Measurements from ENCODE around the gene LLGL2.

The LLGL2 gene

DNA sequence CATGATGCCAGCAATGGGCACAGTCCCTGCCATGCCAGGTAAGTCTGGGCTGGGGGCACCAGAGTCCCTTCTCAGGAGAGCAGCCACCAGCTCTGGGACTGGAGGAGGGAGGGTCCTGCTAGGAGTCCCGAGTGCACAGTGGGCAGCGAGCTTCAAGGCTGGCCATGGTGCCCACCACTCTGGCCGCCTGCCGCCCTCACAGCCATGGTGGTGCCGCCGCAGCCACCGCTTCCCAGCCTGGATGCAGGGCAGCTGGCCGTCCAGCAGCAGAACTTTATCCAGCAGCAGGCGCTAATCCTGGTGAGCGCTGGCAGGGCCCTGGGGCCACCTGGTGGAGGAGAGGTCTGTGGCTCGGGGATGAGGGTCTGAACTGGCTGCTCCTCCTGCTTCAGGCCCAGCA is 89.8 kb downstream of the LLGL2 start:
- no peak for TF ChIP-seq CTCF (IDR thresholded peaks at IDR 0.05; ENCODE audit: low read depth, low read length, missing control alignments)
- no peak overlapping the region for H3K4me3 ChIP-seq (replicated peaks; ENCODE audit: low read depth, low read length)
- no peak for DNase-seq (ENCODE audit: extremely low read depth, low read depth)

DNA sequence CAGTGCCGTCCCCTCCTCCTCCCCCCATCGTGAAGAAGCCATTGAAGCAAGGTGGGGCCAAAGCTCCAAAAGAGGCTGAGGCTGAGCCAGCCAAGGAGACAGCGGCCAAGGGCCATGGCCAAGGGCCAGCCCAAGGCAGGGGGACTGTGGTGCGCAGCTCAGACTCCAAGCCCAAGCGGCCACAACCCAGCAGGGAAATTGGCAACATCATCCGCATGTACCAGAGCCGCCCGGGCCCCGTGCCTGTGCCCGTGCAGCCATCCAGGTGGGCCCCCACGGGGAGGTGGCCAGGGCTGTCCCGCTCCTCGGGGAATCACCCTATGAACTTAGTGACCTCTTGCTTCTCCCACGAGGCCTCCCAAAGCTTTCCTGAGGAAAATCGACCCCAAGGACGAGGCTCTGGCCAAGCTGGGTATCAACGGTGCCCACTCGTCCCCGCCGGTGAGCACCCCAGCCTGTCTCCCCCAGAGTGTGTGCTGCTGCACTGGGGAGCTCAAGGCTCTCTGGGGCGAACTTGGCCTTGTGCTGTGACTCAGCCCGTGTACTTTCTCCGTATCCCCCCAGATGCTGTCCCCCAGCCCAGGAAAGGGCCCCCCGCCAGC is 91.1 kb downstream of the LLGL2 start:
- no peak for TF ChIP-seq CTCF (IDR thresholded peaks at IDR 0.05; ENCODE audit: low read depth, low read length, missing control alignments)
- H3K4me3 ChIP-seq (replicated peaks; ENCODE audit: low read depth, low read length) = no peak overlapping the region
- DNase-seq (ENCODE audit: extremely low read depth, low read depth) = no peak

DNA sequence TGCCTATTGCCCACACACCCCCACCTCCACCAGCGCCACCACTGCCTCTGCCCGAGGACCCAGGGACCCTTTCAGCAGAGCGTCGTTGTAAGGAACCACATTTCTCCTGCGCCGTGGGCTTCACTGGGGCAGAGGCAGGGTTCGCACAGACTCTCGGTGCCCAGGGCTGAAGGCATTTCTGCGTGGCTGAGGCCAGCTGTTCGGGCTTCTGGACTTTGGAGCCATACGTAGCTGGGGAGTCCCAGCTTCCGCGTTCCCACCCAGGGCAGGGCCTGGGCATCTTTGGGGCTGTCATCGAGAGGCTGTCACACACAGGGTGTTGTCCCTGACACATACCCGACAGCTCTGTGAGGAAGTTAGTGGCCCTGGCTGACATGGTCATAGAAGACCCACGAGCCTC is 91.7 kb downstream of the LLGL2 start:
- H3K4me3 ChIP-seq (replicated peaks; ENCODE audit: low read depth, low read length) = no peak overlapping the region
- no peak for DNase-seq (ENCODE audit: extremely low read depth, low read depth)
- TF ChIP-seq CTCF (IDR thresholded peaks at IDR 0.05; ENCODE audit: low read depth, low read length, missing control alignments) = no peak

DNA sequence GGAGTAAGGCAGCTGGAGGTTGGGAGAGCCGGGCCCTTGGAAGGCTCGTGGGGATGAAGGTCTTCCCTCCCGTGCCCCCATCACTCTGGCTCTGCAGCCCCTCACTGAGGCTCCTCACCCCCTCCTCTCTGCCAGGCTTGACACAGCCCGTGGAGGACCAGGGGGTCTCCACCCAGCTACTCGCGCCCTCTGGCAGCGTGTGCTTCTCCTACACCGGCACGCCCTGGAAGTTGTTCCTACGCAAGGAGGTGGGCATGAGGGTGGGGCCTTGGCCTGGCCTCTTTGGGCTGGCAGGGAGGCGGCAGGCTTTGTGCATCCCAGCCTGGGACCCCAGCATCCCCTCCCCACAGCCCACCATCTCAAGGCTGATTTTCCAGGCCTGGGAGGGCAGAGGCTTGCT is 92.2 kb downstream of the LLGL2 start:
- DNase-seq (ENCODE audit: extremely low read depth, low read depth) = no peak
- no peak overlapping the region for H3K4me3 ChIP-seq (replicated peaks; ENCODE audit: low read depth, low read length)
- no peak for TF ChIP-seq CTCF (IDR thresholded peaks at IDR 0.05; ENCODE audit: low read depth, low read length, missing control alignments)

GRCh38 chr17:75619506-75620431 is 94.3 kb downstream of the LLGL2 start:
- peak; percentile 70 for TF ChIP-seq CTCF (IDR thresholded peaks at IDR 0.05; ENCODE audit: low read depth, low read length, missing control alignments)
- H3K4me3 ChIP-seq (replicated peaks; ENCODE audit: low read depth, low read length) = no peak overlapping the region
- DNase-seq (ENCODE audit: extremely low read depth, low read depth) = no peak

DNA sequence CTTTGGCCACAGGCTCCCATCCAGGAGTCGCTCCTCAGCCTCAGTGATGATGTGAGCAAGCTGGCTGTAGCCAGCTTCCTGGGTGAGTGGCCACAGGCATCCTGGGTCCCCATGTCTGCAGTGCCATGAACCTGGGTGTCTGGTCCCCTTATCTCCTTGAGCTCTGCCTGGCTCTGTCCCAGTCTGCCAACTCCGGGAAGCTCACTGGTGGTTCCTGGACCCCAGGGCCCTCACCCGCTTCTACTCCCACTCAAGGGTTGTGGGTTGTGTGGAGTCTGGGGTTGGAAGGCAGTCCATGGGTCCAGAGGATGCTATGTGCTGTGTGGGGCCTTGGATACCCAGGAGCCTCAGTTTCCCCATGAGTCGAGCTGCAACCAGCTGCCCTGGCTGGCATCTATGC is 96.0 kb downstream of the LLGL2 start:
- no peak overlapping the region for H3K4me3 ChIP-seq (replicated peaks; ENCODE audit: low read depth, low read length)
- no peak for TF ChIP-seq CTCF (IDR thresholded peaks at IDR 0.05; ENCODE audit: low read depth, low read length, missing control alignments)
- no peak for DNase-seq (ENCODE audit: extremely low read depth, low read depth)
